A549 (cell line): ENCODE measurements around the gene APC. TPM values are rescaled to one million over a fixed set of nuclear protein-coding genes. Genes with fewer than 3 reads are reported as not detected.

Source experiments
- ATAC-seq, 2 experiments: fragments of 200-7000 bp in 1 of 2; fragments of >200 bp in 1 of 2; cut with Nextera tagmentation in 1 of 2; cut with Tn5 transposase in 1 of 2; 3 replicates each; pipeline versions ENCODE4 v1.8.0 to v1.9.1; 2018 to 2020; ENCODE audit warnings: mild to moderate bottlenecking in 1 of 2, moderate library complexity in 1 of 2
- CTCF ChIA-PET: fragments of 300-600 bp; sonication (Branson Sonifier 250); formaldehyde crosslinking; extraction: SDS; loops from one replicate; lab custom pipeline; 2021; ENCODE audit warnings: antibody characterized with exemption, inconsistent platforms; lab: Yijun Ruan, JAX
- POLR2A ChIA-PET: fragments of 350-600 bp; formaldehyde crosslinking; extraction: SDS; loops from one replicate; lab custom pipeline; 2021; ENCODE audit warnings: antibody characterized with exemption, inconsistent platforms; lab: Yijun Ruan, JAX
- DNase-seq, 2 experiments: peaks; one replicate each; pipeline versions ENCODE4 v3.0.0 to v3.0.0-alpha.2; 2011 to 2016; ENCODE audit warnings: low read depth in 1 of 2, low spot score in 1 of 2
- FAIRE-seq: peaks from 2 replicates; lab custom pipeline; 2011; peaks lifted over from hg19 to GRCh38; lab: Jason Lieb, UNC
- H3K27ac ChIP-seq, 2 experiments: fragments of >200 bp; sonication (Bioruptor Twin); formaldehyde crosslinking; 3 replicates each; pipeline ENCODE4 v1.5.1; 2016 to 2017
- H3K4me1 ChIP-seq: fragments of >200 bp; sonication (Bioruptor Twin); formaldehyde crosslinking; 3 replicates; pipeline ENCODE4 v1.6.1; 2016
- H3K4me2 ChIP-seq: fragments of >200 bp; sonication (Bioruptor Twin); formaldehyde crosslinking; 3 replicates; pipeline ENCODE4 v1.6.1; 2016
- H3K4me3 ChIP-seq: fragments of >200 bp; sonication (Bioruptor Twin); formaldehyde crosslinking; 3 replicates; pipeline ENCODE4 v1.5.1; 2016
- H3K9me3 ChIP-seq: fragments of >200 bp; sonication (Bioruptor Twin); formaldehyde crosslinking; 3 replicates; pipeline ENCODE4 v1.6.1; 2016
- BCL3 ChIP-seq: fragments of >200 bp; sonication (Bioruptor Twin); formaldehyde crosslinking; IDR thresholded peaks from 3 replicates; pipeline ENCODE4 v1.6.1; 2016
- BHLHE40 ChIP-seq: IDR thresholded peaks from 2 replicates; pipeline ENCODE4 v1.6.1; 2012; ENCODE audit warnings: low read depth, low read length, inconsistent platforms
- CHD2 ChIP-seq: fragments of 150-350 bp; IDR thresholded peaks from 2 replicates; pipeline ENCODE4 v1.6.1; 2014; ENCODE audit warnings: low read length; ENCODE audit not compliant: partially characterized antibody
- CHD4 ChIP-seq: fragments of 200-600 bp; sonication (generic); IDR thresholded peaks from 2 replicates; pipeline ENCODE4 v1.6.1; 2016; ENCODE audit warnings: antibody characterized with exemption, mild to moderate bottlenecking, borderline replicate concordance
- E2F6 ChIP-seq: IDR thresholded peaks from 2 replicates; pipeline ENCODE4 v1.6.1; 2012; ENCODE audit warnings: low read depth, borderline replicate concordance
- EHMT2 ChIP-seq: fragments of 200-600 bp; sonication (generic); IDR thresholded peaks from 2 replicates; pipeline ENCODE4 v1.6.1; 2016; ENCODE audit warnings: antibody characterized with exemption, low read depth, mild to moderate bottlenecking, moderate library complexity
- ELK1 ChIP-seq: fragments of 150-350 bp; IDR thresholded peaks from 2 replicates; pipeline ENCODE4 v1.6.1; 2014; ENCODE audit warnings: low read depth, mild to moderate bottlenecking, low read length
- ESRRA ChIP-seq: fragments of 150-350 bp; IDR thresholded peaks from 2 replicates; pipeline ENCODE4 v1.6.1; 2014; ENCODE audit warnings: mild to moderate bottlenecking, low read length, borderline replicate concordance
- FOXS1 ChIP-seq: fragments of 250-450 bp; sonication (Bioruptor Pico); IDR thresholded peaks from 2 replicates; pipeline ENCODE4 v1.5.0; 2020; ENCODE audit warnings: mild to moderate bottlenecking, moderate library complexity
- GATA3 ChIP-seq: IDR thresholded peaks from 2 replicates; pipeline ENCODE4 v1.6.1; 2012; ENCODE audit warnings: borderline replicate concordance
- HEYL ChIP-seq: fragments of 250-450 bp; sonication (Bioruptor Pico); IDR thresholded peaks from 2 replicates; pipeline ENCODE4 v1.8.0; 2021; ENCODE audit warnings: mild to moderate bottlenecking, moderate library complexity
- JUN ChIP-seq, 2 experiments: fragments of >200 bp; sonication (Bioruptor Twin); formaldehyde crosslinking; IDR thresholded peaks; 2 replicates in 1 of 2; 3 replicates in 1 of 2; pipeline ENCODE4 v1.6.1; 2016 to 2017
- KDM1A ChIP-seq: fragments of 200-600 bp; sonication (generic); IDR thresholded peaks from 2 replicates; pipeline ENCODE4 v1.6.1; 2016; ENCODE audit warnings: low read depth, mild to moderate bottlenecking
- MAFK ChIP-seq: fragments of 450-650 bp; IDR thresholded peaks from 2 replicates; pipeline ENCODE4 v1.6.1; 2014; ENCODE audit not compliant: partially characterized antibody
- MAZ ChIP-seq: fragments of 150-350 bp; IDR thresholded peaks from 2 replicates; pipeline ENCODE4 v1.6.1; 2014; ENCODE audit warnings: antibody characterized with exemption, low read depth, low read length, borderline replicate concordance
- MYC ChIP-seq: IDR thresholded peaks from 2 replicates; pipeline ENCODE4 v1.6.1; 2012; ENCODE audit warnings: mild to moderate bottlenecking, inconsistent platforms, low read length, improper control_type of control experiment, borderline replicate concordance
- NR3C1 ChIP-seq: fragments of >200 bp; sonication (Bioruptor Twin); formaldehyde crosslinking; IDR thresholded peaks from 3 replicates; pipeline ENCODE4 v1.6.1; 2017
- PHF8 ChIP-seq: fragments of 200-600 bp; sonication (generic); IDR thresholded peaks from 2 replicates; pipeline ENCODE4 v1.6.1; 2016; ENCODE audit warnings: low read depth, mild to moderate bottlenecking, antibody characterized with exemption, moderate library complexity, borderline replicate concordance
- RAD21 ChIP-seq, 2 experiments: fragments of >200 bp in 1 of 2; sonication (Bioruptor Twin) in 1 of 2; formaldehyde crosslinking in 1 of 2; IDR thresholded peaks in 1 of 2; conservative IDR thresholded peaks in 1 of 2; 2 replicates in 1 of 2; 3 replicates in 1 of 2; pipeline ENCODE4 v1.6.1; 2012 to 2018; ENCODE audit warnings: inconsistent platforms in 1 of 2
- RFX5 ChIP-seq: fragments of 450-650 bp; IDR thresholded peaks from 2 replicates; pipeline ENCODE4 v1.7.1; 2014; ENCODE audit warnings: antibody characterized with exemption, mild to moderate bottlenecking, moderate library complexity
- SMC3 ChIP-seq: fragments of >200 bp; sonication (Bioruptor Twin); formaldehyde crosslinking; IDR thresholded peaks from 3 replicates; pipeline ENCODE4 v1.6.1; 2018; ENCODE audit warnings: inconsistent platforms
- TP53 ChIP-seq: fragments of 250-450 bp; sonication (Bioruptor Pico); IDR thresholded peaks from 2 replicates; pipeline ENCODE4 v1.5.0; 2021; ENCODE audit warnings: mild to moderate bottlenecking, moderate library complexity
- USF2 ChIP-seq: fragments of 450-650 bp; IDR thresholded peaks from 2 replicates; pipeline ENCODE4 v1.6.1; 2014; ENCODE audit warnings: antibody characterized with exemption
- ZC3H11A ChIP-seq: fragments of 450-650 bp; IDR thresholded peaks from 2 replicates; pipeline ENCODE4 v1.6.1; 2014; ENCODE audit warnings: antibody characterized with exemption, mild to moderate bottlenecking
- ZNF302 ChIP-seq: fragments of 250-450 bp; sonication (Bioruptor Pico); IDR thresholded peaks from 2 replicates; pipeline ENCODE4 v1.9.0; 2021; ENCODE audit warnings: inconsistent platforms, mild to moderate bottlenecking, moderate library complexity
- WGBS: methylation state at CpG from one replicate; pipeline ENCODE4 v1.1.6; 2017; ENCODE audit errors: missing lambda C conversion rate; 5-methylcytosine and 5-hydroxymethylcytosine counted together
- polyA plus RNA-seq, 4 experiments: library from polyadenylated mRNA; depleted of rRNA in 3 of 4; stranded (reverse); fragments of >200 nt; fragmentation: RNase III in 1 of 4; extraction: RNeasy Plus Mini Kit Qiagen cat#74134 plus additional on column Dnase treatment in 1 of 4; gene quantifications; 2 replicates in 3 of 4; 3 replicates in 1 of 4; pipeline ENCODE4 v1.2.3, GENCODE V29; 2011 to 2017
- TF ChIP-seq, protein P1 (sequence below): fragments of >200 bp; sonication (Bioruptor Twin); formaldehyde crosslinking; IDR thresholded peaks from 3 replicates; pipeline ENCODE4 v1.5.1; 2016
- TF ChIP-seq, protein P2 (sequence below): fragments of 250-450 bp; sonication (Bioruptor Pico); IDR thresholded peaks from 2 replicates; pipeline ENCODE4 v1.5.0; 2021; ENCODE audit warnings: mild to moderate bottlenecking, moderate library complexity, borderline replicate concordance
- TF ChIP-seq, protein P3 (sequence below): IDR thresholded peaks from 2 replicates; pipeline ENCODE4 v1.6.1; 2012

The APC gene
- polyA plus RNA-seq, 2 of the 4 experiments (the other 2 are of a cell fraction), result 10.6 to 21.2 TPM

GRCh38 chr5:112732131-112732530 lies 5.6 kb upstream of the APC start:
- WGBS, result 82% methylated on average over 5 of the region's 5 CpGs
- CTCF ChIA-PET, result interaction anchor here (1.4 kb wide), 1 partner anchor 25 kb away, joined by 6 read pairs; no protein-coding TSS in a partner anchor
- H3K4me1 ChIP-seq, result peaks cover 13% of the 10 kb centered on the region
- FAIRE-seq, result no peak
- POLR2A ChIA-PET, result no interaction called here
- H3K4me3 ChIP-seq, result no peak overlapping the region
- H3K27ac ChIP-seq, result no peak overlapping the region
- no peak overlapping the region for H3K4me2 ChIP-seq
- H3K9me3 ChIP-seq, result no peaks in the 10 kb centered on the region
- no peak for TF ChIP-seq ZNF302
- no peak for ATAC-seq
- DNase-seq, result no peak

DNA sequence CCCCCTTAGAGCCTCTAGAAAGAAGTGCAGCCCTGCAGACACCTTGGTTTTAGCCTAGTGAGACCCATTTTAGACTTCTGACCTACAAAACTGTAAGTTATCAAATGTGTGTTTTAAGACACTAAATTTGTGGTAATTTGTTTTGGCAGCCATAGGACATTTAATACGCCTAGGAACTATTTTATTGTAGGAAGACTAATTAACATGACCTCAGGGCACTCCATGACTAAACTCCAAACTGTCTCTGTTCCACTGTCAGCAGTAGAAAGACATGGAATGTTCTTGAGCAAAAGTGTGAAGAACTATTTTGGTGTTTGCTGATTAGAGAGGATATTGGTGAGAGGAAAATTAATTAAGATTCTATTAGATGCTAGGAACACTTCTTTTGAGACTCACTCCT lies 4.1 kb upstream of the APC start:
- WGBS, result 93% methylated on average over 1 of the region's 1 CpG
- Histone ChIP-seq H3K4me1 (peaks cover 18% of the 10 kb centered on the region), H3K4me3 (no peak overlapping the region), H3K27ac (no peak overlapping the region), H3K4me2 (no peak overlapping the region), H3K9me3 (no peaks in the 10 kb centered on the region)
- TF ChIP-seq RAD21 (conservative IDR thresholded peaks at IDR 0.05 in 1 of 2, IDR thresholded peaks at IDR 0.05 in 1 of 2) (no peak), ZC3H11A (no peak), JUN (IDR thresholded peaks at IDR 0.05) (no peak), ESRRA (no peak), PHF8 (no peak), NR3C1 (no peak), MAZ (no peak), FOXS1 (no peak), EHMT2 (no peak), MAFK (no peak), BHLHE40 (no peak), SMC3 (no peak)
- TF ChIP-seq, protein P1, sequence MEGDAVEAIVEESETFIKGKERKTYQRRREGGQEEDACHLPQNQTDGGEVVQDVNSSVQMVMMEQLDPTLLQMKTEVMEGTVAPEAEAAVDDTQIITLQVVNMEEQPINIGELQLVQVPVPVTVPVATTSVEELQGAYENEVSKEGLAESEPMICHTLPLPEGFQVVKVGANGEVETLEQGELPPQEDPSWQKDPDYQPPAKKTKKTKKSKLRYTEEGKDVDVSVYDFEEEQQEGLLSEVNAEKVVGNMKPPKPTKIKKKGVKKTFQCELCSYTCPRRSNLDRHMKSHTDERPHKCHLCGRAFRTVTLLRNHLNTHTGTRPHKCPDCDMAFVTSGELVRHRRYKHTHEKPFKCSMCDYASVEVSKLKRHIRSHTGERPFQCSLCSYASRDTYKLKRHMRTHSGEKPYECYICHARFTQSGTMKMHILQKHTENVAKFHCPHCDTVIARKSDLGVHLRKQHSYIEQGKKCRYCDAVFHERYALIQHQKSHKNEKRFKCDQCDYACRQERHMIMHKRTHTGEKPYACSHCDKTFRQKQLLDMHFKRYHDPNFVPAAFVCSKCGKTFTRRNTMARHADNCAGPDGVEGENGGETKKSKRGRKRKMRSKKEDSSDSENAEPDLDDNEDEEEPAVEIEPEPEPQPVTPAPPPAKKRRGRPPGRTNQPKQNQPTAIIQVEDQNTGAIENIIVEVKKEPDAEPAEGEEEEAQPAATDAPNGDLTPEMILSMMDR, result no peak
- TF ChIP-seq, protein P2, sequence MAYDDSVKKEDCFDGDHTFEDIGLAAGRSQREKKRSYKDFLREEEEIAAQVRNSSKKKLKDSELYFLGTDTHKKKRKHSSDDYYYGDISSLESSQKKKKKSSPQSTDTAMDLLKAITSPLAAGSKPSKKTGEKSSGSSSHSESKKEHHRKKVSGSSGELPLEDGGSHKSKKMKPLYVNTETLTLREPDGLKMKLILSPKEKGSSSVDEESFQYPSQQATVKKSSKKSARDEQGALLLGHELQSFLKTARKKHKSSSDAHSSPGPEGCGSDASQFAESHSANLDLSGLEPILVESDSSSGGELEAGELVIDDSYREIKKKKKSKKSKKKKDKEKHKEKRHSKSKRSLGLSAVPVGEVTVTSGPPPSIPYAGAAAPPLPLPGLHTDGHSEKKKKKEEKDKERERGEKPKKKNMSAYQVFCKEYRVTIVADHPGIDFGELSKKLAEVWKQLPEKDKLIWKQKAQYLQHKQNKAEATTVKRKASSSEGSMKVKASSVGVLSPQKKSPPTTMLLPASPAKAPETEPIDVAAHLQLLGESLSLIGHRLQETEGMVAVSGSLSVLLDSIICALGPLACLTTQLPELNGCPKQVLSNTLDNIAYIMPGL (CRISPR knock-in tag), result no peak
- DNase-seq (no peak), FAIRE-seq (no peak), ATAC-seq (no peak)
- ChIA-PET CTCF (interaction anchor here (1.4 kb wide), 1 partner anchor 24 kb away, joined by 6 read pairs; no protein-coding TSS in a partner anchor), POLR2A (no interaction called here)

- H3K9me3 ChIP-seq, result no peaks in the 10 kb centered on the region
- no peak overlapping the region for H3K4me3 ChIP-seq
- no peak for ATAC-seq
- 84% methylated on average over 3 of the region's 3 CpGs for WGBS
- no peak for DNase-seq
- TF ChIP-seq HEYL (CRISPR knock-in tag), result no peak
- TF ChIP-seq ELK1, result no peak
- TF ChIP-seq KDM1A, result no peak
- TF ChIP-seq TP53 (CRISPR knock-in tag), result no peak
- TF ChIP-seq E2F6, result no peak
- TF ChIP-seq PHF8, result no peak
- TF ChIP-seq CHD4, result no peak
- TF ChIP-seq GATA3, result no peak
- TF ChIP-seq, protein P3, sequence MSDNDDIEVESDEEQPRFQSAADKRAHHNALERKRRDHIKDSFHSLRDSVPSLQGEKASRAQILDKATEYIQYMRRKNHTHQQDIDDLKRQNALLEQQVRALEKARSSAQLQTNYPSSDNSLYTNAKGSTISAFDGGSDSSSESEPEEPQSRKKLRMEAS, result no peak
- TF ChIP-seq CHD2, result no peak
- TF ChIP-seq BCL3, result no peak
- no peak for TF ChIP-seq ESRRA
- no peak for TF ChIP-seq MYC
- no peak for TF ChIP-seq RFX5
- no peak for TF ChIP-seq NR3C1
- no peak for TF ChIP-seq USF2
- peaks cover 18% of the 10 kb centered on the region for H3K4me1 ChIP-seq
- no peak for FAIRE-seq
- POLR2A ChIA-PET, result no interaction called here
- no peak overlapping the region for H3K27ac ChIP-seq
- H3K4me2 ChIP-seq, result no peak overlapping the region
- CTCF ChIA-PET, result interaction anchor here (0.9 to 3.5 kb wide), 2 partner anchors 10 to 23 kb away, joined by 3 to 12 read pairs; no protein-coding TSS in a partner anchor
Observed at GRCh38 chr5:112734597-112734996, 3.1 kb upstream of the APC start.
